RWPE2 (cell line): ENCODE results near the gene SF3B3.

ENCODE experiments used
- ATAC-seq: fragments of 200-7000 bp; cut with Tn5 transposase; 3 replicates; pipeline ENCODE4 v1.9.1; 2021; ENCODE audit warnings: low read depth
- DNase-seq: peaks from one replicate; pipeline ENCODE4 v3.0.0-alpha.2; 2020; ENCODE audit warnings: low spot score
- H3K27ac ChIP-seq: fragments of 450-650 bp; 2 replicates; pipeline ENCODE4 v1.5.1; 2017; ENCODE audit warnings: mild to moderate bottlenecking; ENCODE audit not compliant: poor library complexity, severe bottlenecking
- H3K27me3 ChIP-seq: fragments of 250-450 bp; sonication (Bioruptor Pico); 2 replicates; pipeline ENCODE4 v1.5.1; 2021; ENCODE audit warnings: mild to moderate bottlenecking, moderate library complexity; ENCODE audit not compliant: insufficient read depth, poor library complexity, severe bottlenecking
- H3K36me3 ChIP-seq: fragments of 250-450 bp; sonication (Bioruptor Pico); 2 replicates; pipeline ENCODE4 v1.5.1; 2020; ENCODE audit warnings: low read depth, mild to moderate bottlenecking, moderate library complexity
- H3K4me1 ChIP-seq: fragments of 250-450 bp; sonication (Bioruptor Pico); 2 replicates; pipeline ENCODE4 v1.5.1; 2021; ENCODE audit warnings: mild to moderate bottlenecking, moderate library complexity; ENCODE audit not compliant: insufficient read depth, poor library complexity, severe bottlenecking
- H3K4me3 ChIP-seq: fragments of 250-450 bp; sonication (Bioruptor Pico); 2 replicates; pipeline ENCODE4 v1.5.1; 2021; ENCODE audit warnings: mild to moderate bottlenecking, moderate library complexity; ENCODE audit not compliant: severe bottlenecking
- H3K9me3 ChIP-seq: fragments of 250-450 bp; sonication (Bioruptor Pico); 2 replicates; pipeline ENCODE4 v1.5.1; 2021; ENCODE audit warnings: mild to moderate bottlenecking, moderate library complexity; ENCODE audit not compliant: severe bottlenecking
- TF ChIP-seq, protein P1 (sequence below): fragments of 450-650 bp; IDR thresholded peaks from one replicate; pipeline ENCODE4 v1.5.1; 2017; ENCODE audit warnings: mild to moderate bottlenecking, moderate library complexity; ENCODE audit not compliant: poor library complexity, severe bottlenecking

The SF3B3 gene

GRCh38 chr16:70594569-70594968, 71.0 kb downstream of the SF3B3 start:
- no peak overlapping the region for H3K27ac ChIP-seq
- H3K4me3 ChIP-seq: no peak overlapping the region
- H3K27me3 ChIP-seq: no peaks in the 10 kb centered on the region
- H3K4me1 ChIP-seq: no peaks in the 10 kb centered on the region
- TF ChIP-seq, protein P1, sequence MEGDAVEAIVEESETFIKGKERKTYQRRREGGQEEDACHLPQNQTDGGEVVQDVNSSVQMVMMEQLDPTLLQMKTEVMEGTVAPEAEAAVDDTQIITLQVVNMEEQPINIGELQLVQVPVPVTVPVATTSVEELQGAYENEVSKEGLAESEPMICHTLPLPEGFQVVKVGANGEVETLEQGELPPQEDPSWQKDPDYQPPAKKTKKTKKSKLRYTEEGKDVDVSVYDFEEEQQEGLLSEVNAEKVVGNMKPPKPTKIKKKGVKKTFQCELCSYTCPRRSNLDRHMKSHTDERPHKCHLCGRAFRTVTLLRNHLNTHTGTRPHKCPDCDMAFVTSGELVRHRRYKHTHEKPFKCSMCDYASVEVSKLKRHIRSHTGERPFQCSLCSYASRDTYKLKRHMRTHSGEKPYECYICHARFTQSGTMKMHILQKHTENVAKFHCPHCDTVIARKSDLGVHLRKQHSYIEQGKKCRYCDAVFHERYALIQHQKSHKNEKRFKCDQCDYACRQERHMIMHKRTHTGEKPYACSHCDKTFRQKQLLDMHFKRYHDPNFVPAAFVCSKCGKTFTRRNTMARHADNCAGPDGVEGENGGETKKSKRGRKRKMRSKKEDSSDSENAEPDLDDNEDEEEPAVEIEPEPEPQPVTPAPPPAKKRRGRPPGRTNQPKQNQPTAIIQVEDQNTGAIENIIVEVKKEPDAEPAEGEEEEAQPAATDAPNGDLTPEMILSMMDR: no peak
- H3K9me3 ChIP-seq: no peaks in the 10 kb centered on the region
- DNase-seq: no peak
- no peaks in the 10 kb centered on the region for H3K36me3 ChIP-seq
- 0 out of 3 replicates have a peak, but pooled peaks have one; percentile 25 for ATAC-seq

DNA sequence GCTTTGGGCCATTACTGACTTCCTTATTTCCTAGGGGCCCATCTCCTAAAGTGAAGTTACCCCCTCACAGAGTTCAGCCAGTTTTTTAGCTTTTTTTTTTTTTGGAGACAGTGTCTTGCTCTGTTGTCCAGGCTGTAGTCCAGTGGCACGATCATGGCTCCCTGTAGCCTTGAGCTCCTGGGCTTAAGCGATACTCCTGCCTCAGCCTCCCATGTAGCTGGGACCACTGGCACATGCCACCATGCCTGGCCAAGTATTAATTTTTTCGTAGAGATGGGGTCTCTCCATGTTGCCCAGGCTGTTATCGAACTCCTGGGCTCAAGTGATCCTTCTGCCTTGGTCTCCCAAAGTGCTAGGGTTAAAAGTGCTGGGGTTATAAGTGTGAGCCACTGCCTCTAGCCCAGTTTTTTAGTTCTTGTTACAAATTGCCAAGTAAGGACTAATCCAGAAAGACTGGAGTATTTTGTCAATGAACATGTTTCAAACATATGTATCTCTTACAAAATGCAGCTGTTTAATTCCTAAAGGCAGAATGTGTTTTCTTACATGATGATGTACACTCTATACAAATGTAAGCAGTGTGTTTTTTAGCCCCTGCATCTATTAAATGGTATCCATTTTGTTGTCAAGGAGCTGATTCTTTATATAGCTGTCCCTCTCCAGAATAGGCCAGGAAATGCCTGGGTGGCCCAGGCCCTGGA, 73.7 kb downstream of the SF3B3 start:
- DNase-seq (no peak), ATAC-seq (no peak)
- TF ChIP-seq, protein P1: no peak
- Histone ChIP-seq H3K9me3 (no peaks in the 10 kb centered on the region), H3K36me3 (no peaks in the 10 kb centered on the region), H3K4me1 (no peaks in the 10 kb centered on the region), H3K4me3 (no peak overlapping the region), H3K27me3 (no peaks in the 10 kb centered on the region), H3K27ac (no peak overlapping the region)

DNA sequence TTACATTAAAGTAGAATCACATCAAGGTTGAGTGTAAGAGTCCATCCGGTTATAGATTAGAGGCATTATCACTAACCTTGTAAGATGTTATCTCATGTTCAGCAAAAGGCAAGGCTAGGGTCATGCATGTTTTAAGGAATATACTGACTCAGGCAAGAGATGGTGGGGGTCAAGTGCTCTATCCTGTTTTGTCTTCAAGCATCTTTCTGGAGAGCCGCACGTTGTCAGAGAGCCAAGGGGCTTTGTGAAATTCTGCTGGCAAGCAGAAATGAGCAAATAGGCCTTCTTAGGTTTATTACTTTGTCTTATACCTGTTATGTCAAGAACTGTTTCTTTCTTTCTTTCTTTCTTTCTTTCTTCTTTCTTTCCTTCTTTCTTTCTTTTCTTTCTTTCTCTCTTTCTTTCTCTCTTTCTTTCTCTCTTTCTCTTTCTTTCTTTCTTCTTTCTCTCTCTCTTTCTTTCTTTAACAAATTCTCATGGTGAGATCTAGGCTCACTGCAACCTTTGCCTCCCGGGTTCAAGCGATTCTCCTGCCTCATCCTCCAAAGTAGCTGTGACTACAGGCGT, 75.4 kb downstream of the SF3B3 start:
- Histone ChIP-seq H3K27me3 (no peaks in the 10 kb centered on the region), H3K9me3 (no peaks in the 10 kb centered on the region), H3K27ac (no peak overlapping the region), H3K4me3 (no peak overlapping the region), H3K36me3 (no peaks in the 10 kb centered on the region), H3K4me1 (no peaks in the 10 kb centered on the region)
- TF ChIP-seq, protein P1: no peak
- DNase-seq: no peak
- ATAC-seq: no peak

DNA sequence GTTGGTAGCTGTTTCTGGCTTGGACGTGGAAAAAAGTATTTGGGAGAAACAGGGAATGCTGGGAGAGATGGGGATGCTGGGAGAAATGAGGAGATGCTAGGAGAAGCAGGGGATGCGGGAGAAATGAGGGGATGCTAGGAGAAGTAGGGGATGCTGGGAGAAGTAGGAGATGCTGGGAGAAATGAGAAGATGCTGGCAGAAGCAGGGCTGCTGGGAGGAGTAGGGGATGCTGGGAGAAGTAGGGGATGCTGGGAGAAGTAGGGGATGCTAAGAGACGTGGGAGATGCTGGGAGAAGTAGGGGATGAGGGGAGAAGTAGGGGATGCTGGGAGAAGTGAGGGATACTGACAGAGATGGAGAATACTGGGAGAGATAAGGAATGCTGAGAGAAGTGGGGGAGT, 77.1 kb downstream of the SF3B3 start:
- Histone ChIP-seq H3K4me3 (no peak overlapping the region), H3K4me1 (no peaks in the 10 kb centered on the region), H3K9me3 (no peaks in the 10 kb centered on the region), H3K27ac (no peak overlapping the region), H3K27me3 (no peaks in the 10 kb centered on the region), H3K36me3 (no peaks in the 10 kb centered on the region)
- DNase-seq (no peak), ATAC-seq (no peak)
- TF ChIP-seq, protein P1: no peak
